ENCODE measurements around the gene GPATCH2L.
A peak's percentile ranks its signal among the peaks of the same experiment; 100 is the strongest.

GPATCH2L gene

GRCh38 chr14:76151398-76152332 is at the start of gene GPATCH2L:
GPATCH2L (plus strand) TSS chr14:76151922; CDS start chr14:76154364, 2,442 bp downstream.
- DNase-seq (ENCODE audit: low read depth) = peak; percentile 64

GRCh38 chr14:76104802-76105355 is 46.8 kb upstream of the GPATCH2L start:
- no peak for DNase-seq (ENCODE audit: low read depth)

GRCh38 chr14:76106188-76106587 is 45.5 kb upstream of the GPATCH2L start:
- DNase-seq (ENCODE audit: low read depth) = no peak

GRCh38 chr14:76109087-76109880 is 42.4 kb upstream of the GPATCH2L start:
- no peak for DNase-seq (ENCODE audit: low read depth)

GRCh38 chr14:76112889-76113624 is 38.7 kb upstream of the GPATCH2L start:
- no peak for DNase-seq (ENCODE audit: low read depth)

- no peak for DNase-seq (ENCODE audit: low read depth)
Observed at GRCh38 chr14:76113691-76114090, 38.0 kb upstream of the GPATCH2L start.

- no peak for DNase-seq (ENCODE audit: low read depth)
Observed at GRCh38 chr14:76115010-76115422, 36.7 kb upstream of the GPATCH2L start.

- DNase-seq (ENCODE audit: low read depth) = no peak
Observed at GRCh38 chr14:76117789-76118484, 33.8 kb upstream of the GPATCH2L start.

GRCh38 chr14:76118594-76118993 is 33.1 kb upstream of the GPATCH2L start:
- DNase-seq (ENCODE audit: low read depth) = no peak

- no peak for DNase-seq (ENCODE audit: low read depth)
Observed at GRCh38 chr14:76121089-76121748, 30.5 kb upstream of the GPATCH2L start.

- DNase-seq (ENCODE audit: low read depth) = no peak
Observed at GRCh38 chr14:76123426-76124225, 28.1 kb upstream of the GPATCH2L start.

- DNase-seq (ENCODE audit: low read depth) = no peak
Observed at GRCh38 chr14:76125511-76125910, 26.2 kb upstream of the GPATCH2L start.

- no peak for DNase-seq (ENCODE audit: low read depth)
Observed at GRCh38 chr14:76126076-76126475, 25.6 kb upstream of the GPATCH2L start.

GRCh38 chr14:76129851-76130576 is 21.7 kb upstream of the GPATCH2L start:
- DNase-seq (ENCODE audit: low read depth) = no peak

- DNase-seq (ENCODE audit: low read depth) = no peak
Observed at GRCh38 chr14:76131071-76131965, 20.4 kb upstream of the GPATCH2L start.

- DNase-seq (ENCODE audit: low read depth) = no peak
Observed at GRCh38 chr14:76133103-76133502, 18.6 kb upstream of the GPATCH2L start.

- DNase-seq (ENCODE audit: low read depth) = no peak
Observed at GRCh38 chr14:76134231-76134630, 17.5 kb upstream of the GPATCH2L start.

- no peak for DNase-seq (ENCODE audit: low read depth)
Observed at GRCh38 chr14:76135722-76136121, 16.0 kb upstream of the GPATCH2L start.
